ENCODE results near the gene THG1L. TPM values are rescaled to one million over a fixed set of nuclear protein-coding genes. Genes with fewer than 3 reads are reported as not detected.

The THG1L gene
- total RNA-seq, 2 donors from 2014 or later: 14.1 to 16.9 TPM

DNA sequence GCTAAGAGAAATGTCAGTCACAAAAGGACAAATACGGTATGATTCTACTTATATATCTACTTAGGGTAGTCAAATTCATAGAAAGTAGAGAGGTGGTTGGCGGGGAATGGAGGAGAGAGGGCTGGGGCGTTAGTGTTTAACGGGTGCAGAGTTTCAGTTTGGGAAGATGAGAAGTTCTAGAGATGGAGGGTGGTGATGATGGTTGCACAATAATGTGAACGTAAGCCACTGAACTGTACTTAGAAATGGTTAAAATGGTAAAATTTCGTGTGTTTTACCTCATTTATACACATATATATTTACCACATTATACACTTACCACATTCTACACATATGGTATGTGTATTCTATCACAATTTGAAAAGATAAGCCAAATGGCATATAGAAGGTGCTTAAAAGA lies 48.0 kb downstream of the THG1L start:
- Histone ChIP-seq H3K4me3 (no peak overlapping the region), H3K9me3 (no peaks in the 10 kb centered on the region), H3K27me3 (replicated peaks; ENCODE audit: insufficient read depth) (no peaks in the 10 kb centered on the region), H3K27ac (no peak overlapping the region), H3K4me1 (replicated peaks) (no peaks in the 10 kb centered on the region), H3K36me3 (no peaks in the 10 kb centered on the region)
- no peak for DNase-seq (ENCODE audit: low spot score)
- TF ChIP-seq POLR2A (IDR thresholded peaks at IDR 0.05) (no peak), POLR2AphosphoS5 (IDR thresholded peaks at IDR 0.05) (no peak)
- TF ChIP-seq, protein P1, sequence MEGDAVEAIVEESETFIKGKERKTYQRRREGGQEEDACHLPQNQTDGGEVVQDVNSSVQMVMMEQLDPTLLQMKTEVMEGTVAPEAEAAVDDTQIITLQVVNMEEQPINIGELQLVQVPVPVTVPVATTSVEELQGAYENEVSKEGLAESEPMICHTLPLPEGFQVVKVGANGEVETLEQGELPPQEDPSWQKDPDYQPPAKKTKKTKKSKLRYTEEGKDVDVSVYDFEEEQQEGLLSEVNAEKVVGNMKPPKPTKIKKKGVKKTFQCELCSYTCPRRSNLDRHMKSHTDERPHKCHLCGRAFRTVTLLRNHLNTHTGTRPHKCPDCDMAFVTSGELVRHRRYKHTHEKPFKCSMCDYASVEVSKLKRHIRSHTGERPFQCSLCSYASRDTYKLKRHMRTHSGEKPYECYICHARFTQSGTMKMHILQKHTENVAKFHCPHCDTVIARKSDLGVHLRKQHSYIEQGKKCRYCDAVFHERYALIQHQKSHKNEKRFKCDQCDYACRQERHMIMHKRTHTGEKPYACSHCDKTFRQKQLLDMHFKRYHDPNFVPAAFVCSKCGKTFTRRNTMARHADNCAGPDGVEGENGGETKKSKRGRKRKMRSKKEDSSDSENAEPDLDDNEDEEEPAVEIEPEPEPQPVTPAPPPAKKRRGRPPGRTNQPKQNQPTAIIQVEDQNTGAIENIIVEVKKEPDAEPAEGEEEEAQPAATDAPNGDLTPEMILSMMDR (IDR thresholded peaks at IDR 0.05): no peak
- intact Hi-C loops (cut with DNase I): no loop called here
- 86% methylated on average over 6 of the region's 6 CpGs for WGBS

DNA sequence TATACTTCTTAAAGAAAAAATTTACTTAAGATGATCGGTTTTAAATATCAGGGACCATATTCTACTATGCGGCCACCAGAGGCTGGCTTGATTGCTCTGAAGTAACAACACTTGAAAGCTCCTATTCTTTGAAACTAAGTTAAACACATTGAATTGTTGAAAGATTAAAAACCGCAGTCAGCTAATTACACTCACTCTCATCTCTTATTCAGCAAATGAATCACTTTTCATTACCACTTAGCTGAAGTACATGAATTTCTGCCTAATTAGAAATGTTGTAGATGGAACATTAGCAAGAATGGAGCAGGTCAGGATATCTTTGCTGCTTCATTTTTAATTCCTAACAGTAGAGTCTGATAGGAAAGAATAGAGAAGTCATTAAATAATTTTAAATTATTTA lies 54.6 kb downstream of the THG1L start:
- no peak for DNase-seq (ENCODE audit: low spot score)
- Histone ChIP-seq H3K27me3 (replicated peaks; ENCODE audit: insufficient read depth) (no peaks in the 10 kb centered on the region), H3K4me3 (no peak overlapping the region), H3K27ac (no peak overlapping the region), H3K36me3 (no peaks in the 10 kb centered on the region), H3K4me1 (replicated peaks) (no peaks in the 10 kb centered on the region), H3K9me3 (no peaks in the 10 kb centered on the region)
- intact Hi-C loops (cut with DNase I): no loop called here
- TF ChIP-seq POLR2AphosphoS5 (IDR thresholded peaks at IDR 0.05) (no peak), POLR2A (IDR thresholded peaks at IDR 0.05) (no peak)
- TF ChIP-seq, protein P1 (IDR thresholded peaks at IDR 0.05): no peak
- WGBS: 90% methylated on average over 3 of the region's 3 CpGs

Small RNA genes within 50 kb of the gene (small RNA-seq; reads per million reads assigned to genes)
- 0 reads per million in 2 donors for gene AC026407.1

Other genes starting within 250 kb of the THG1L start
- gene ADAM19, start 155.6 kb upstream of the THG1L start, total RNA-seq: 1 to 10 TPM; 1.9 to 8.1 TPM
- 10 to 100 TPM in 1 of 2 donors, not detected in 1; 14.4 TPM for gene SOX30, start 79.0 kb upstream of the THG1L start, total RNA-seq
- gene C5orf52, start 59.9 kb upstream of the THG1L start, total RNA-seq: 1 to 10 TPM in 1 of 2 donors, not detected in 1; 5.9 TPM
- gene LSM11, start 12.3 kb downstream of the THG1L start, total RNA-seq: 1 to 10 TPM; 4.1 to 8.1 TPM
- 10 to 100 TPM; 65.1 to 84.5 TPM for gene CLINT1, start 127.7 kb downstream of the THG1L start, total RNA-seq